GM11168 (cell line): ENCODE data around the gene METTL16.

Source experiments
- in situ Hi-C: fragments of 300-500 bp; cut with MboI; formaldehyde crosslinking; loops from one replicate; pipeline ENCODE4 v1.12.0; 2022; ENCODE audit warnings: low sequenced_read_pairs; ENCODE audit not compliant: unreplicated experiment

METTL16 gene

GRCh38 chr17:2419486-2419885 is 92.2 kb downstream of the METTL16 start:
- in situ Hi-C loops = no loop called here

DNA sequence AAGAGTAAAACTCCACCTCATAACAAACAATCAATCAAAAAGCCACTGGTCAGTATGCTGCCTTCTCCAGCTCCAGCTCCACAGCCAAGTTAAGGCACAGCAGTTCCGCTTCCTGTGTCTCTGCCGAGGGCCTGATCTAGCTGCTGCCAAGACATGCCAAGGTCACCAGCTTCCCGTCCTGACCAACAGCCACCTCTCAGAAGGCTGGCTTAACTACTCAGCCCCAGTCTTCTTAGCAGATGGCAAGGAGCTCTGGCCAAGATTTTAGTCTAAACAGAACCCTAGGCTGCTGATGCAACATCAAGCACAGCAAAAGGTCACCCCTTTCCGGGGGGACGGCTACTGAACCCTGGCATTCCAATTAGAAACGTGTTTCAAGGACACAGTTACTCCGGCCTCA is 93.1 kb downstream of the METTL16 start:
- in situ Hi-C loops = no loop called here

DNA sequence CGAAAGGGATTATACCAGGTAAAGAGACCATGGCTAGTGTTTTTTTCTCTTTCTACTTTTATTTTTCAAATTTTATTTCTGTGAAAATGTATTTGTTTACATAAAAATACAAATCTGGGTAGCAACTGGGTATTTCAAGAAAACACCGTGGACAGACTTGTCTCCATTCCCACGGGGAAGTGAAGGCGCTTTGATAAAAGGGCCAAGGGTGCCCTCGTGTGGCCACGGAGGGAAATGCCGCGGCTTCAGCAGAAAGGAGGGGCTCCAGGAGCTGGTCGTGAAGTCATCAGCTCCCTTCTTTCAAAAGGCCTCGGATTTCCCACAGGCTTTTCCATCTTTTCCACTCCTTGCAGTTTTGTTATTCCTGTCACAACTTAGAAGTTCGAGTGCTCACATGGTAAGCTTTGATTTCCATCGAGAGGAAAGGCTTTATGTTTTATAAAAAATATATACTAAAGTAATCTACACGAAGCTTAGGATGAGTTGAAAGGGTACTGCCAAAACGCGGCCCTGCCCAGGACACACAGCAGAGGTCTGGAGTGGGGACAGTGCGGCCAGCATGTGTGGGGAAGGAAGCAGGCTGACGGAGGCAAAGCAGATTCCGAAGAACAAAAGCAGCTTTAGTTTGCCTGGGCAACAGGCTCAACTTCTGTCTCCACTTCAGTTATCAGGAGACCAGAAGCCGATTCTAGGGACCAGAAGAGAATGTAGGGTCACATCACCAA is 95.5 kb downstream of the METTL16 start:
- in situ Hi-C loops = no loop called here

GRCh38 chr17:2415081-2415480 is 96.6 kb downstream of the METTL16 start:
- in situ Hi-C loops = no loop called here

GRCh38 chr17:2414446-2415064 is 97.1 kb downstream of the METTL16 start:
- in situ Hi-C loops = no loop called here

GRCh38 chr17:2412561-2413021 is 99.1 kb downstream of the METTL16 start:
- in situ Hi-C loops = no loop called here

DNA sequence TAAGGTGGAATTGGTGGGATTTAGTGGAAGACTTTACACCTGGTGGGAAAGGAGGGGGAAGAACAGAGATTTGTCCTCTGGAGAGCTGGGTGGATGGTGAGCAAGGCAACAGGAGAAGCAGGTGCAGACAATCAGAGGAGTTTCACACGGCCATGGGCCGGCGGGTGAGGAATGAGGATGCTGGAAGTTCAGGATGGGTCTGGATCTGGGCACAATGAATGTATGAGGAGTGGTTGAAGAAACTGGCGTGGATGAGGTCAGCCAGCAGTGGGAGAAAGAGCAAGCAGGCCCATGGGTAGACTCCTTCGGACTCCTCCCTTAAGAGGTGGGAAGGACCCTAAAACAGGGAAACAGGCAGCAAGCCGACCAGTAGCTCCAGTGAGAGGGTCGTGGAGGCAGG is 100.7 kb downstream of the METTL16 start:
- in situ Hi-C loops = no loop called here

DNA sequence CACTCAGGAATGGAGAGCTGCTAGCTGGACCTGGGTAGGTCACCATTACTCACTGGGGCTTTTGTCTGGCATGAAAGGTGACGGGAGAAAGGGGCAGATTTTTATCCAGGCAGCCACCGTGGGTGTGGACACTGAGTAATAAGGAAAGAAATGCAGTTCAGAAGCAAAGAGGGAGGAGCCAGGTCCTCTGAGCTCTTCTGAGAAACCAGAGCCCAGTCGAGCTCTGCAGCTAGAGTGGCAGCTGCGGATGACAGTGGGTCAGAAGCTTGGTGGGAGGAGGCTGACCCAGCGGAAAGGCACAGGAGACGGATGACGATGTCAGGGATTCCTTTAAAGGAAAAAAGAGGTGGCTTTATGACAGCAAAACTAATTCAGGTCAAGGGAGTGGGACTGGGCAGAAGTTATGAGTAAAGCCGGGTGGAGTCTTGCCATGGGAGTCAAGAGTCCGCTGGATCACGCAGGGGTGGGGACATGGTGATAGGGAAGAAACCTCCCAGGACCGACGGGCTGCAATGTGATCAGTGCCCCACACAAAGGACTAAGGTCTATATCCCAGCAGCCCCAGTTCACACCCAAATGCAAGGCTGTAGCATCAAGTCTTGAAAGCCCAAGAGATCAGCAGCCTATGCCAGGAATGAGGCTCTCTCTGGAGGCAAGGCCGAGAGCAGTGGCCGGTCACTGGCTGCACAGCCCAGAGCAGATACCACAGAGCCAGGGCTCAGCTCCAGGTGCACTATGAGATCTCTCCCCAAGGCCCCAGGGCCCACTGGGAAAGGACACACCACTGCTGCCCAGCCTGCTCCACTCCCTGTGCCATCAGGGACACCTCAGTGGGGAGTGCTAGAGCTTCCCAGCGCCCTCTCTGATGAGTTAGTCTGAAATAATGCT is 104.5 kb downstream of the METTL16 start:
- in situ Hi-C loops = no loop called here

- in situ Hi-C loops = no loop called here
These were observed 105.3 kb downstream of the METTL16 start for GRCh38 chr17:2406271-2406902.

DNA sequence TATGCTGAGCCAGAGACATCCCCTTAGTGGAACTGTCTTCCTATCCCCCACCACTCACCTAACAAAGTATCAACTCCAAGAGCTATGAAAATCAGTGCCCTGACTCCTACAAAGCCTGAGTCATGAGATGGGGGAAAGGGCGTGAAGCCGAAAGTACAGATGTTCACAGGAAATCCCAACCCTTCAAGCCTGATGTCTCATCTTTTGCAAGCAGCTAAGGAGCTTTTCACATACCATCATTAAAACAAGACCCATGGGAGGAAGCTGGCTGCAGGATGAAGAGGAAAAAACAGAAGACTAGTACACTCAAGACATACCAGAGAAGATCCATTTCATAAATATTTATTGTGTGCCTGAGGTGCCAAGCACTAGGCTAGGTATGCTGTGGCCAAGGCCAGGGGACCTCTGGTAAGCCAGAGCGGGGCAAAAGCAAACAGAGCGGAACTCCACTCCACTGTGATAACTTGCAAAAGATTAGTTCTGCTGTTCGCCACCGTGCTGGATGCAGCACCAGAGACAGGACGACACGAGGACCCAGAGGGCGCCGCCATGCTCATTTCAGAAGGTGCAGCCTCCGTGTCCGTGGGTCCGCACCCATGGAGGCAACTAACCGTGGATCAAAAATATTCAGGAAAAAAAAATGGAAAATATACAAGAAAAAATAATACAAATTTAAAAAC is 106.3 kb downstream of the METTL16 start:
- in situ Hi-C loops = no loop called here

GRCh38 chr17:2403044-2403443 is 108.6 kb downstream of the METTL16 start:
- in situ Hi-C loops = no loop called here

- in situ Hi-C loops = no loop called here
These were observed 109.1 kb downstream of the METTL16 start for GRCh38 chr17:2402544-2402943.

DNA sequence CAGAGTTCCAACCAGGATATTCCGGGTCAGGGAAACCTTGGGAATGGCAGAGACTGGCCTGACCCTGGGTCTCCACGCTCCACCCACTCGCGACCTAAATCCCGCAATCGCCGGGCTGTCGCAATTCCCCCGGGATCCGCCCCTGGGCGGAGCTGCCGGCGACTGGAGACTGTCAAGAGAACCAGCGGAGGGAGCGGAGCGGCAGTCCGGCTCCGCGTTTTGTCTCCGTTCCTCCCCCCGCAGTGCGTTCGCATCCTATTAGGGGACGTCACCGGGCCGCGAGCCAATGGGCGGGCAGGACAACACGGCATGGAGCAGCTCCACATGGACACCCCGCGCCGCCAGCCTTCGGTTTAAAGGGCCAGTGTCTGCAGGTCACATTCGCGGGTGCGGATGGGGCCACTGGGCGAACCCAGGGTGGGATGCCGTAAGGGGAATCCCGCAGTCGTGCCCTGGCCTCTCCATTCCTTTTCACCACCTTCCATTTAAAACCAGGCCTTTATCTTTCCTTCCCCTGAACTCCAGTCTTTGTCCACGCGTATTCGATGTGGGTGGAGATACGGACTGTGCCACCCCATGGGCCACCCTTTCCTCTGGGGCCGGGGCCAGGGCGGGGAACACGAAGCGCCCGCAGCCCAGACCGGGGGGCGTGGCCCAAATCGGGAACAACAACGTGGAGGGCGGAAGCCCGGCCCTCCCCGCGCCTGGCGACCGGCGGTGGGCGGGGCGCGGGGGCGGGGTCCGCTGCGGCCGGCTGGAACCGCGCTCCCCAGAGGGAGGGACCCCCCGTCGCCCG is 110.1 kb downstream of the METTL16 start:
- in situ Hi-C loops = no loop called here

GRCh38 chr17:2400877-2401425 is 110.7 kb downstream of the METTL16 start, which contains the start of gene MNT:
TSS of gene MNT (minus strand) at chr17:2401060. CDS start at chr17:2400712, 348 bp downstream.
- in situ Hi-C loops = no loop called here

- in situ Hi-C loops = no loop called here
These were observed 111.2 kb downstream of the METTL16 start for GRCh38 chr17:2400474-2400866.

- in situ Hi-C loops = no loop called here
These were observed 111.9 kb downstream of the METTL16 start for GRCh38 chr17:2399572-2400473.

DNA sequence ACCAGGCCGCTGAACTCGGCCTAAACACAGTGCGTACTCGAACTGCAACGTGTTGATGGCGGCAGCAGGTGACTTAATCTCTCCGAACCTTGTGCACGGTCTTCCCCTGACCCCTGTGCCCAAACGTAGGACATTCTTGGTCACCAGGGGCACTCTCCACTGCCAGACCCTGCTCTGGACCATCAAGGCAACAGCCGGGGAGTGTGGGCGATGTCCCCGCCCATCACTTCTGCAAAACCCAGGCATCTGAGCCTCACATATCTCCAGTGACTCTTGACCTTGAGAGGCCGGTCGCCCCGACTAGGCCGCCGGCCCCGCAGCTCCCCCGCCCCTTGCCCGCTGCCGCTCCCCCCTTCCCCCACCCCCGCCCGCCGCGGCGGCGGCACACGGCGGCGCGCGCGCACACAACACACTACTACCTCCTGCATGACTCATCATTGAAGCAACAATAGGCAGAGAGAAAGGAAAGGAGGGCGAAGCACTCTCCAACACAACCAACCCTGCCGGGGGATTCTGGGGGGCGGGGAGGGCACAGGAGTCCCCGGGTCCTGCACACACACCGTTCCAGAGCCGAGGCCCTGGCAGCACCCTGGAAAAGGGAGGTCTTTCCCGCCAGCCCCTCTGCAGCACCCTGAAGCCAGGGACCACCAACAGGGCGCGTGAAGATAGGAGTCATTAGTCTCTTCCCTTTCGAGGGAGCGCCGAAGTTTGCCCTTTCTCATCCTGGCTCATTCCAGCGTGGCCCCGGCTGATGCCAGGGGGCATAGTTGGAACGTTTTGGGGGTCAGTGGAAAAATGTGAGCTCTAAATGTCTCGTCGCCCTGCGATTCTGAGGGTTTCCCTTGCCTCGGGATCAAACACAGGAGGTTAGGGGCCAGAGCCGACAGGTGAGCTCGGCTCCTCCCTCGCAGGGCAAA is 112.8 kb downstream of the METTL16 start:
- in situ Hi-C loops = no loop called here
